Lung (tissue), 12 donors: ENCODE measurements around the gene TOE1. TPM values are rescaled to one million over a fixed set of nuclear protein-coding genes. Genes with fewer than 3 reads are reported as not detected.
A peak's percentile ranks its signal among the peaks of the same experiment; 100 is the strongest.

Source experiments
- ATAC-seq: fragments of 200-7000 bp; cut with Tn5 transposase; one replicate; pipeline ENCODE4 v1.9.1; 2020; ENCODE audit warnings: moderate number of reproducible peaks; ENCODE audit not compliant: insufficient read depth, low FRiP score
- DNase-seq, 3 donors: peaks; one replicate each; pipeline ENCODE4 v3.0.0-alpha.2; 2013 to 2017
- H3K27ac ChIP-seq, 2 donors: one replicate each; pipeline ENCODE4 v1.5.1; 2013; ENCODE audit warnings: mild to moderate bottlenecking in 2 of 2, moderate library complexity in 2 of 2, control low read depth in 1 of 2, inconsistent platforms in 1 of 2, low read depth in 1 of 2, low read length in 1 of 2
- H3K27me3 ChIP-seq, 3 donors: one replicate each; pipeline ENCODE4 v1.5.1; 2013; ENCODE audit warnings: low read length in 2 of 3; ENCODE audit not compliant: control insufficient read depth in 3 of 3, insufficient read depth in 3 of 3
- H3K36me3 ChIP-seq, 4 donors: one replicate each; pipeline ENCODE4 v1.5.1; 2013; ENCODE audit warnings: low read length in 4 of 4, mild to moderate bottlenecking in 1 of 4, moderate library complexity in 1 of 4; ENCODE audit not compliant: control insufficient read depth in 4 of 4, insufficient read depth in 4 of 4
- H3K4me1 ChIP-seq, 5 donors: one replicate each; pipeline ENCODE4 v1.5.1; 2013; ENCODE audit warnings: low read length in 5 of 5, mild to moderate bottlenecking in 2 of 5, moderate library complexity in 1 of 5; ENCODE audit not compliant: control insufficient read depth in 5 of 5, insufficient read depth in 5 of 5
- H3K4me3 ChIP-seq: one replicate; pipeline ENCODE4 v1.5.1; 2013; ENCODE audit warnings: mild to moderate bottlenecking, control low read depth, moderate library complexity
- H3K9ac ChIP-seq, 2 donors: one replicate each; pipeline ENCODE4 v1.5.1; 2013; ENCODE audit warnings: low read length in 2 of 2, control low read depth in 1 of 2; ENCODE audit not compliant: insufficient read depth in 1 of 2
- H3K9me3 ChIP-seq, 4 donors: one replicate each; pipeline ENCODE4 v1.5.1; 2013; ENCODE audit warnings: low read length in 3 of 4, mild to moderate bottlenecking in 1 of 4, moderate library complexity in 1 of 4; ENCODE audit not compliant: control insufficient read depth in 4 of 4, insufficient read depth in 3 of 4
- CTCF ChIP-seq: IDR thresholded peaks from 2 replicates; pipeline ENCODE4 v1.5.1; 2012; ENCODE audit warnings: mild to moderate bottlenecking; ENCODE audit errors: control extremely low read depth, extremely low read depth
- WGBS, 2 donors: extraction: QIAGEN DNeasy Blood & Tissue Kit; methylation state at CpG; one replicate each; pipeline ENCODE4 v1.1.7; 2013; 5-methylcytosine and 5-hydroxymethylcytosine counted together
- polyA plus RNA-seq, 2 donors: library from polyadenylated mRNA; stranded (reverse); fragments of 200-250 nt; gene quantifications; one replicate each; pipeline ENCODE4 v1.2.1, GENCODE V29; 2013
- total RNA-seq, 2 donors: library from RNA; depleted of rRNA in 1 of 2; stranded (reverse); fragments of >200 nt in 1 of 2; gene quantifications; one replicate each; pipeline ENCODE4 v1.2.1, GENCODE V29; 2014 to 2021
- donor health status: control.
- donor health status: control.
- donor health status: Bipolar disorder and iron deficiency.
- donor health status: healthy.
- donor health status: DM: yes; HTN: yes; CAD: no.

Gene TOE1
- total and polyA plus RNA-seq, 4 donors, result 5.3 to 10.9 (median 8.5) TPM

GRCh38 chr1:45325851-45326506, 14.0 kb upstream of the TOE1 start:
- no peak overlapping the region for H3K4me3 ChIP-seq
- WGBS, 2 donors, result 54 to 61% methylated on average over 6 of the region's 6 CpGs
- DNase-seq, result peak; percentile 56 to 70 (median 69)
- peaks cover 0 to 24% (median 4%) of the 10 kb centered on the region in 5 donors for H3K4me1 ChIP-seq
- no peaks in the 10 kb centered on the region for H3K9me3 ChIP-seq
- ATAC-seq, result no peak
- H3K36me3 ChIP-seq, result peaks cover 0 to 7% (median 0%) of the 10 kb centered on the region in 4 donors
- no peak overlapping the region for H3K9ac ChIP-seq
- no peak overlapping the region for H3K27ac ChIP-seq
- H3K27me3 ChIP-seq, result no peaks in the 10 kb centered on the region
- no peak for TF ChIP-seq CTCF

- H3K4me3 ChIP-seq, result peak within 1 kb of the TSS; percentile 32
- peak within 1 kb of the TSS in 1 of 2 donors; percentile 34 for H3K9ac ChIP-seq
- no peaks in the 10 kb centered on the region for H3K27me3 ChIP-seq
- ATAC-seq (peak; percentile 68), DNase-seq (peak; percentile 87 to 95 (median 92))
- 9 to 10% methylated on average over 90 to 96 of the region's 96 CpGs for WGBS, 2 donors
- TF ChIP-seq CTCF, result no peak
- no peaks in the 10 kb centered on the region for H3K9me3 ChIP-seq
- H3K4me1 ChIP-seq, result peaks cover 0 to 24% (median 4%) of the 10 kb centered on the region in 5 donors
- no peak within 1 kb of the TSS for H3K27ac ChIP-seq
- H3K36me3 ChIP-seq, result peaks cover 0 to 16% (median 3%) of the 10 kb centered on the region in 4 donors
Measured at GRCh38 chr1:45326627-45327623, 13.0 kb upstream of the TOE1 start, which contains the start of gene HPDL. Gene HPDL (plus strand): TSS chr1:45326895. CDS start chr1:45327149, 254 bp downstream.

- H3K27ac ChIP-seq, result no peak overlapping the region
- no peak for DNase-seq
- peaks cover 0 to 24% (median 4%) of the 10 kb centered on the region in 5 donors for H3K4me1 ChIP-seq
- no peak for ATAC-seq
- TF ChIP-seq CTCF, result no peak
- 70% methylated on average over 19 of the region's 19 CpGs for WGBS, 2 donors
- no peaks in the 10 kb centered on the region for H3K9me3 ChIP-seq
- H3K4me3 ChIP-seq, result peak overlapping the region; percentile 32
- peaks cover 0 to 24% (median 6%) of the 10 kb centered on the region in 4 donors for H3K36me3 ChIP-seq
- no peak overlapping the region for H3K9ac ChIP-seq
- H3K27me3 ChIP-seq, result no peaks in the 10 kb centered on the region
Measured at GRCh38 chr1:45327644-45328515, 12.1 kb upstream of the TOE1 start.
